Neutrophil (primary cell): ENCODE data around the gene UBASH3A.

Source experiments
- H3K27ac ChIP-seq: fragments of 200-600 bp; sonication (generic); 2 replicates; pipeline ENCODE4 v1.5.1; 2016; ENCODE audit warnings: mild to moderate bottlenecking, moderate library complexity
- H3K27me3 ChIP-seq: fragments of 200-600 bp; sonication (generic); 2 replicates; pipeline ENCODE4 v1.6.0; 2016; ENCODE audit warnings: mild to moderate bottlenecking
- H3K36me3 ChIP-seq: fragments of 200-600 bp; sonication (generic); 2 replicates; pipeline ENCODE4 v1.5.1; 2017
- H3K4me1 ChIP-seq, 2 experiments: fragments of 200-600 bp in 1 of 2; sonication (generic) in 1 of 2; 1 replicate in 1 of 2; 2 replicates in 1 of 2; pipeline versions ENCODE4 v1.5.1 to v1.6.1; 2013 to 2016; ENCODE audit warnings: low read depth in 1 of 2, low read length in 1 of 2, mild to moderate bottlenecking in 1 of 2, moderate library complexity in 1 of 2; ENCODE audit not compliant: control insufficient read depth in 1 of 2, insufficient read depth in 1 of 2
- H3K4me3 ChIP-seq, 2 experiments: fragments of 200-600 bp in 1 of 2; sonication (generic) in 1 of 2; 1 replicate in 1 of 2; 2 replicates in 1 of 2; pipeline ENCODE4 v1.5.1; 2013 to 2016; ENCODE audit warnings: low read depth in 1 of 2, low read length in 1 of 2, mild to moderate bottlenecking in 1 of 2, moderate library complexity in 1 of 2
- H3K9me3 ChIP-seq: fragments of 200-600 bp; sonication (generic); 2 replicates; pipeline ENCODE4 v1.5.1; 2016
- TF ChIP-seq, protein P1 (sequence below): fragments of 200-600 bp; sonication (generic); IDR thresholded peaks from 2 replicates; pipeline ENCODE4 v1.5.1; 2016; ENCODE audit warnings: antibody characterized with exemption

UBASH3A gene

DNA sequence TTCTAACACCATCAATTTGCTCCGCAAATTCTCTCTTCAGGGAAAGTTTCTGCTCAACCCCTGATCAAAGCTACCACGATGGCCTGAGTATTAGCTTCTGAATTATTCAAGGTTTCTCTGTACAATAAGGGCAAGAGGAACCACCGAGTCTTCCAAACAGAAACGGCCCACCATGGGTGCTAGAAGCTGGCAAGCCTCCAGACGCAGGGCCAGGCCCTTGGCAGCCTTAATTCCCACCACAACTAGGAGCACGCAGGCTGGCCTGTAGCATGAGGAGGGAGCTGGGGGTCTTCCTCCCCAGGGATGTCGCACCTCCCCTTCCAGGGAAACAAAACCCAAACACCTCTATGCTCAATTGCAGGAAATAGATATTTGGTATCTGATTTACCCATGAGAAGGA lies 81.3 kb downstream of the UBASH3A start:
- no peaks in the 10 kb centered on the region for H3K9me3 ChIP-seq
- TF ChIP-seq, protein P1, sequence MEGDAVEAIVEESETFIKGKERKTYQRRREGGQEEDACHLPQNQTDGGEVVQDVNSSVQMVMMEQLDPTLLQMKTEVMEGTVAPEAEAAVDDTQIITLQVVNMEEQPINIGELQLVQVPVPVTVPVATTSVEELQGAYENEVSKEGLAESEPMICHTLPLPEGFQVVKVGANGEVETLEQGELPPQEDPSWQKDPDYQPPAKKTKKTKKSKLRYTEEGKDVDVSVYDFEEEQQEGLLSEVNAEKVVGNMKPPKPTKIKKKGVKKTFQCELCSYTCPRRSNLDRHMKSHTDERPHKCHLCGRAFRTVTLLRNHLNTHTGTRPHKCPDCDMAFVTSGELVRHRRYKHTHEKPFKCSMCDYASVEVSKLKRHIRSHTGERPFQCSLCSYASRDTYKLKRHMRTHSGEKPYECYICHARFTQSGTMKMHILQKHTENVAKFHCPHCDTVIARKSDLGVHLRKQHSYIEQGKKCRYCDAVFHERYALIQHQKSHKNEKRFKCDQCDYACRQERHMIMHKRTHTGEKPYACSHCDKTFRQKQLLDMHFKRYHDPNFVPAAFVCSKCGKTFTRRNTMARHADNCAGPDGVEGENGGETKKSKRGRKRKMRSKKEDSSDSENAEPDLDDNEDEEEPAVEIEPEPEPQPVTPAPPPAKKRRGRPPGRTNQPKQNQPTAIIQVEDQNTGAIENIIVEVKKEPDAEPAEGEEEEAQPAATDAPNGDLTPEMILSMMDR, result no peak
- no peaks in the 10 kb centered on the region for H3K36me3 ChIP-seq
- no peak overlapping the region for H3K4me3 ChIP-seq
- H3K27me3 ChIP-seq, result no peaks in the 10 kb centered on the region
- H3K4me1 ChIP-seq, result no peaks in the 10 kb centered on the region
- H3K27ac ChIP-seq, result no peak overlapping the region

DNA sequence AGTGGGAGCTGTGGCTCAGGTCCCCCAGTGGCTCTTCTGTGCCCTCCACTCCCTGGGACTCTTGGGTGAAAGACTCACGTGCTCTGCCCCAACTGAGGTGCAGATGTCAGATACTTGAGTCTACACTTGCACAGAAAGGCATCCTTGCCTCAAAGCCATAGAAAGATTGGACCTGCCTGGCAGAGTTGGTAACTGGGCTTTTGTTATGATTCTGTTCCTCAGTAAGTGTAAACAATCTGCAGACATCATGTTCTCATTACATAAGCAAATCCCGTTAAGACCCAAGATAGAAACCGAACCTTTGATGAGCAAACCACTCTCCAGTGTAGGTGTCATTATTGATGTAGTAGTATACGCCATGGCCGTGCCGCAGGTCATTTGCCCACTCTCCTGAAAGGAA lies 82.4 kb downstream of the UBASH3A start:
- Histone ChIP-seq H3K9me3 (no peaks in the 10 kb centered on the region), H3K4me1 (peaks cover 3 to 4% of the 10 kb centered on the region in 2 experiments), H3K27ac (no peak overlapping the region)

DNA sequence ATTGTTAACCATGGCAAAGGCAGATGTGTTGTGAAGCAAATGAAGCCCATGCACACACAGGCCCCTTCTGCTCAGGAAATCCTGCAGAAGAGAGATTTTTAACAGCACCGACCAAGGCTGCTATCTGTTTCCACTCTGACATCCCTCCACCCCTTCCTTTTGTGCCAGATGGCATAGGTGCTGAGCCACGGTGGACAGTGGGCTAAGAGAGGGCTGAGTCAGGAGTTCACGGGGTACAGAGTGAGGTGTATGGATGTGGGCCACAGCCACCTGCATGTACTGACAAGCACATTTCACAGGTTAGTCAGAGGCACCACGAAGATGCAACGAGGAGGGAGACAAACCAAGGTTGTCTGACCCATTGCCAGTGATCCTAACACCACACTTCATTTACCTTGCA lies 82.8 kb downstream of the UBASH3A start:
- H3K4me1 ChIP-seq, result peaks cover 3 to 8% of the 10 kb centered on the region in 2 experiments
- H3K4me3 ChIP-seq, result no peak overlapping the region
- H3K9me3 ChIP-seq, result no peaks in the 10 kb centered on the region
- no peak overlapping the region for H3K27ac ChIP-seq
- TF ChIP-seq, protein P1, result no peak
- H3K27me3 ChIP-seq, result no peaks in the 10 kb centered on the region
- H3K36me3 ChIP-seq, result no peaks in the 10 kb centered on the region

More for the DNA sequence above, 82.4 kb downstream of the UBASH3A start:
- Histone ChIP-seq H3K36me3 (no peaks in the 10 kb centered on the region), H3K4me3 (no peak overlapping the region), H3K27me3 (no peaks in the 10 kb centered on the region)
- TF ChIP-seq, protein P1, result no peak

DNA sequence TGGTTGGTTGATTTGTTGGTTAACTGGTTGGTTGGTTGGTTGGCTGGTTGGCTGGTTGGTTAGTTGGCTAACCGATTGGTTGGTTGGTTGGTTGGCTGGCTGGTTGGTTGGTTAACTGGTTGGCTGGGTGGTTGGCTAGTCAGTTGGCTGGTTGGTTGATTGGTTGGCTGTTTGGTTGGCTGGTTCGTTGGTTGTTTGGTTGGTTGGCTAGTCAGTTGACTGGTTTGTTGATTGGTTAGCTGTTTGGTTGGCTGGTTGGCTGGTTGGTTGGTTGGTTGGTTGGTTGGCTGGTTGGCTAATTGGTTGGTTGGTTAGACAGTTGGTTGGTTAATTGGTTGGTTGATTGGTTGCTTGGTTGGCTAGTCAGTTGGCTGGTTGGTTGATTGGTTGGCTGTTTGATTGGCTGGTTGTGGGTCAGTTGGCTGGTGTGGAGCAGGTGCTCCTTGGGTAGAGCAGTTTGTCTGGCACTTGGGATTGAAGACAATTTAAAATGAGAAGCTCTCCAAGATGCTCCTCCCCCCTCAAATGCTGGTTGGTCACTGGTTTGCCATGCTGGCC lies 85.4 kb downstream of the UBASH3A start:
- no peaks in the 10 kb centered on the region for H3K36me3 ChIP-seq

DNA sequence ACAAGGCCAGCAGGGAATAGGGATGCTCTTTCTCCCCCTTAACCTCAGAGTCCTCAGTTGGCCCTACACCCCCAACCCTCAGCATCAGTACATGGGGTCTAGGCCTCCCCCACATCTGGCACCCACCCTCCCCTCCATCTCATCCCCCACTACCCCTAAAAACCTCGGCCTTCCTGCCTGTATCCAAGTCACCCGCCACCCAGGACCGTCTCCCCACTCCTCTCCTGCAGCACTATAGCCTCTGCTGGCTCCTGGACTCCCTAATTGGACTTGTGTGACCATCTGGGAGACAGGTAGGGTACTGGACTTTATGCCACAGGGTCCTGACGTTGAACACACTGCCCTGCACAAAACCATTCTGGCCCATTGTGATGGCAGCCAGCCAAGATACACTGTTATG lies 86.3 kb downstream of the UBASH3A start:
- Histone ChIP-seq H3K4me1 (peaks cover 15 to 20% of the 10 kb centered on the region in 2 experiments), H3K36me3 (no peaks in the 10 kb centered on the region), H3K4me3 (no peak overlapping the region), H3K9me3 (no peaks in the 10 kb centered on the region), H3K27me3 (no peaks in the 10 kb centered on the region), H3K27ac (no peak overlapping the region)
- TF ChIP-seq, protein P1, result no peak

More for the DNA sequence above, 85.4 kb downstream of the UBASH3A start:
- H3K27me3 ChIP-seq, result no peaks in the 10 kb centered on the region
- H3K9me3 ChIP-seq, result no peaks in the 10 kb centered on the region
- TF ChIP-seq, protein P1, result no peak
- H3K4me1 ChIP-seq, result peaks cover 15 to 20% of the 10 kb centered on the region in 2 experiments
- H3K27ac ChIP-seq, result no peak overlapping the region
- no peak overlapping the region for H3K4me3 ChIP-seq
